Stimulated activated CD4-positive, alpha-beta T cell treated with anti-CD3 and anti-CD28 coated beads, TNF-alpha, amount 100 ng/mL, for 24 hours (primary cell): ENCODE results near the gene HTR6.

Experiments
- DNase-seq, 3 experiments: peaks; one replicate each; pipeline ENCODE4 v3.0.0-alpha.2; 2020; ENCODE audit warnings: low read depth in 3 of 3

The HTR6 gene

DNA sequence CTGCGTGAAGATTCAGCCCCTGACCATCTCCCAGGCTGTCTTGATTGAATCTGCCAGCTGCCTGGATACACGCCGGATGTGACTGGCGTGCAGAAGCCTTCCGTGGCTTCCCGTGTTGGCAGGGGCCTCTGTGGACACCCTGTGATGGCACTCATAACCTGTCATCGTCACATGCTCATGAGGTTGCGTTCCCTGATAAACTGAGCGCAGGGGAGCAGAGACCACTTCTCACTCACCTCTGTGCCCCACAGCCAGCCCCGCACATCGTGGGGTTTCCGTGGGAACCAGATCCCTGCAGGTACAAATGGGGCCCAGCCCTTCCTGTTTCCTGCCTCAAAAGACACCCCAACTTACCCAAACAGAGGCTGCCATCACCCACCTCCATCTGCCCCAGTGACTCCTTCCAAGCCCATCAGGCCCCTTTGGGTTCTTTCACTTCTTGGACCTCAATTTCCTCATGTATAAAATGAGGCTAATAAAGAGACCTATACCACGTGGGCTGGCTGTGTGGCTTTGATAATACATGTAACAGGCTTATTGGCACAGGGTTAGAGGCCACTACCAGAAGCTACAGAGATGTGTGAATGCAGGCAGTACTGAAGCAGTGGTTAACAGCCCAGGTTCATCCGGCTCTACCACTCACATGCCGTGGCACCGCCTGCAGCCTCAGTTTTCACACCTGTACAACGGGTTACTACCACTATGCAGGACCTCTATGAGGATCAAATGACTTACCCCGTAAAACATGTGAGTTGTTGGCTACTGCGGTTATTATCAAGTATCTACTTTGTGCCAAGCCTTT, 23.6 kb downstream of the HTR6 start:
- DNase-seq = no peak

DNA sequence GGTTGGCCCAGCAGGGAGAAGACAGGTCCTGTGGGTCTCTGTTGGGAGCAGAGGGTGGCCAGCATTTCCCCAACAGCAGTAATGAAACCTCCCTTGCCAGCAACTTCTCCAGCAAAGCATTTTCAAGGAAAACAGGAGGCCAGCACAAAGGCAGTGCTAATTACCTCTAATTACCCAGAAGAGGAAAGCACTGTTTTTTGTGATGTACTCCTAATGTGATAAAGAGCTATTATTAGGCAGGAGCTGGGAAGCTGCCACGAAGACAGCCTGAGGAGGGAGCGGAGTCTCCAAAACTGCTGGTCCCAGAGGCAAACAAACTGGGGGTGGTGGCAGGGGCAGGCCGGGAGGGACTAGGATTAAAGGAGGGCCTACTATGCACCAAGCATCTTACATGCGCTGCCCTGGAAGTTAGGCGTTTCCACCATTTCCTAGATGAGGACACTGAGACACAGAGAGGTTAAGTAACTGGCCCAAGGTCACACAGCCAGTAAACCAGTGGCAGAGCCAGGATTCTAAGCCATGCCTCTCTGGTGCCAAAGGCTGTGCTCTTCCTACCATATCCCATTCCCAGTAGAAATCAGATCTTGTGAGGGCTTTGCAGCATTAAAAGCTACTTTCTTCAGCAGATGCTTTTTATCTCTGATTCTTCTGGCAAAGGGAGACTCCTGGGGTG, 24.5 kb downstream of the HTR6 start:
- DNase-seq = no peak

DNA sequence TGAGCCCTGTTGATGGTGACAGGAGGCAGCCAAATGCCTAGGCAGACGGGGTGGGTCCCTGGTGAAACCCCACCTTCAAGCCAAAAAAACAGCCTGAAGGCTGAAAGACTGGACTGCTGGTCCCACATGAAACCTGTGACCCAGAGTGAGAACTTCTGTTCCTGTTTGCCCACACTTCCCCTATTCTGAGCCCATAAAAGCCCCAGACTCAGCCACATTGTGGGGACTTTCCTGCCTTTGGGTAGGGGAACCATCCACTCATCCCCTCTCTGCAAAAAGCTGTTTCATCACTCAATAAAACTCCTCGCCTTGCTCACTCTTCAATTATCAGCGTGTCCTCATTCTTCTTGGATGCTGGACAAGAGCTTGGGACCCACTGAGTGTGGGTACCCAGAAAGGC, 25.2 kb downstream of the HTR6 start:
- DNase-seq = no peak

DNA sequence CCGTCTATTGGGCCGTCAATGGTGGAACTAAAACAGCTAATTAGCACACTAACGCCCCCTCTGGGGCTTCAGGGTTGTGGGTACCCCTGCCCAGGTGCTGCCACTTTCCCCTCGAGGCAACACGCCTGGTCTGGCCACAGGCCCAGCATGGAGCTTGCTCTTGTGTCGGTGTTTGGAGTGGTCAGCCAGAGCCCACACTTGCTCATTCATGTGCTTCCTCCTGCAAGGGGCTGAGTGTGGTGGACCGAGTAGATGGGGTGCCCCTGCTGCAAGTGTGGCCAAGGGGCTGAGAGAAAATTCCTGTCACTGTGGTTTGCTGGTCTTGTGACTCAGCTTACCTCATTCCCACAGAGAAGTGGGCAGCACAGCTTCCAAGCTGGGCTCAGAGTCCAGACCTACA, 25.7 kb downstream of the HTR6 start:
- no peak for DNase-seq

DNA sequence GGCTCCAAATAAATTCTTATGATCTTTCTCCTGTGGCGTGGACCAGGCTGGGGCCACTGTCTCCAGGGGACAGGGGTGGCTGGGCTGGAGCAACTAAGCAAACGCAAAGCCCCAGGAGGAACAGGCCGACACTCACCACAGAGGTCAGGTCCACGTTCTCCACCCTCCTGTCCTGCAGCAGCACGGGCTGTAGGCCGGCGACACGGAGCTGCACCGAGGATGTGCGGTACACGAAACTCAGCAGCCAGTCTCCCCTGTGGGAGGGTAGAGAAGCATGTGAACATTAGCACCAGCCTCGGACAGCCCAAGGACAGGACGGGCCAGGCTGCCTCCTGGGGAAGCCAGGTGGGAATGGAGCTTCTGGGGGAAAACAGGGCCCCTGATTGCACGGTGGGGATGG, 29.6 kb downstream of the HTR6 start:
- no peak for DNase-seq

DNA sequence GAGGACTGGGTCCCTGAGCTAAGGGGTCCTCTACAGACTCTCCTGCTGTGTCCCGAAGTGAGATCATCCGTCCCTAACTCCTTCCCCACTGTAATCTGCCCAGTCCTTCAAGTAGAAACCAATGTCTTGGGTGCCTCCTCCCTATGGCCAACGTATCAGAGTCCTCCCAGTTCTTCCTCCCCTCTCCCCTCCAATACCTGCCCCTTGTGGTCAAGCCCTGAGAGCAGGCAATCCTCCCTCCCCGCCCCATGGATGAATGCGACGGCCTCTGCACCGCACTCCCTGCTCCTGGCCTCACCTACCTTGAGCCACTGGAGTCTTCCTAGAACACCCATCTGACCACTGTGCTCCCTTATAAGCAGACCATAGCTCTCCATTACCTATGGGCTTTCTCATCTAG, 31.1 kb downstream of the HTR6 start:
- DNase-seq = no peak

DNA sequence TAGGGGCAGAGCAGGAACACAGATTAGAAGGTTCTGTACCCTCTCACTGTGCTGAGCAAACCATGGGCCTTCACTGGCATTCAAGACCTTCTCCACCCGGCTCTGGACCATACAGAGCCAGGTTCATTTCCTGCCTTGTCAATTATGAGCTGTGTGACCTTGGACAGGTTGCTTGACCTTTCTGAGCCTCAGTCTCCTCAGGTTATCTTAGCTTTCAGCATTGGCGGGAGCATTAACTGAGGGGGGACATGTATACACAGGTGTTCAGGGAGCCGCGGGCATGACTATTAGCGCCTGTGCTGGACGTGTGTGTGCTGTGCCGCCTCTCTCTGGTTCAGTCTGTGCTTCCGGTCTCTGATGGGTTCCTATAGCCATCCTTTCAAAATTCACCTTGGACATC, 32.1 kb downstream of the HTR6 start:
- DNase-seq = no peak

DNA sequence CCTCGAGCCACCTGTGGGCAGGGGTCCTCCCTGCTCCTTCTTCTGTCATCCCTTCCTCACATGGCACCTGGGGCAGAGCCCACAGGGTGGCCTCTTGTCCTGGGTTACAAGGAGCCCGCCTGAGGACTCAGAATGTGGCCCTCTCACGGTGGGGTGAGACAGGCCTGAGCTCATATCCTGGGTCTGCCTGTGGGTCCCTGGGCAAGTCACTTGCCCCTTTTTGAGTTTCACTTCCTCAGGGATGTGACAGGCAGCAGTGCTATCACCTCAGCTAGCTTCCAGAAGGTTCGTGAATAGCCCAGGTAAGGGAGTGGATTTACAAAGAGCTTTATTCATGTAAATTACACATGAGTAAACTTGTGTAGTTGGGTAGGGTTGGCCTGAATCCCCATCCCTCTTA, 33.5 kb downstream of the HTR6 start:
- no peak for DNase-seq

DNA sequence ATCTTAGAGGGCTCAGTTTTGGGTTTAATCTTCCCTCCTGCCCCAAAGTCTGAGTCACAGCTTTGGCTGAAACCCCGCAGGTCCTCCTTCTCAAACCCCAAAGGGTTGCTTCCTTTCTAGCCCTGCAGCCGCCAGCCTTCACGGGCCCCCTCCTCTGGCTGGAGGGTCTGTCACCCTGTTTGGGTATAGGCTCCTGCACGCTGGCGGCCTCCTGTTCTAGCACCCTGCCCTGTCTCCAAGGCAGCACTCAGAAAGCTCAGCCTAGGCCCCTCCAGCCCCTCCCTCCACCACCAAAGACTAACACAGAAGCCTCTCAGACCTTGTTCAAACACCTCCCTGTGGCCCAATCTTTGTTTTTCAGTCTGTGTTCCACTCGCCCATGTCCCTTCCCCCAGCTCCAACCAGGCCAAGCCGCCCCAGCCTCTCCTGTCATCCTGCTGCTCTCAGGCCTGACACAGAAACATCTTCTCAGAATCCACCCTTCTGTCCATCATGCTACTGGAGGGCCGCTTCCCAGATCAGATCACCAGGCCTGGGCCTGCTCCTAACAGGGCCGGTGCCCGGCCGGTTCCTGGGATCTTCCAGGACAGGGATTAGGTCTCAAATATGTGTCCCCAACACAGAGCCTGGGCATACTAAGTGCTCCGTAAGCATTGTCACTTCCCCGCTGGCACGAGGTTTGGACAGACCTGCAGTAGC, 35.6 kb downstream of the HTR6 start:
- DNase-seq = no peak

DNA sequence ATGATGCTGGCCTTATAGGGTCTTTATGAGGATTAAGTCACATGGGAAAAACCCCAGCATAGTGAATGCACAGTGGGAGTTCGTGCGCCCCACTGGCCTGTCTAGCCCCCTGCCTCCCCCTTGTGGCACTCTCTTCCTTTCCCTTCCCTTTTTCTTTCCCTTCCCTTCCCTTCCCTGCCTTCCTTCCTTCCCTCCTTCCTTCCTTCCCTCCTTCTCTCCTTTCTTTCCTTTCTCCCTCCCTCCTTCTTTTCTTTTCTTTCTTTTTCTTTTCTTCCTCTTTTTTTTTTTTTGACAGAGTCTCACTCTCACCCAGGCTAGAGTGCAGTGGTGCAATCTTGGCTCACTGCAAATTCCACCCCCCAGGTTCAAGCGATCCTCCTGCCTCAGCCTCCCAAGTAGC, 38.6 kb downstream of the HTR6 start:
- DNase-seq = no peak

DNA sequence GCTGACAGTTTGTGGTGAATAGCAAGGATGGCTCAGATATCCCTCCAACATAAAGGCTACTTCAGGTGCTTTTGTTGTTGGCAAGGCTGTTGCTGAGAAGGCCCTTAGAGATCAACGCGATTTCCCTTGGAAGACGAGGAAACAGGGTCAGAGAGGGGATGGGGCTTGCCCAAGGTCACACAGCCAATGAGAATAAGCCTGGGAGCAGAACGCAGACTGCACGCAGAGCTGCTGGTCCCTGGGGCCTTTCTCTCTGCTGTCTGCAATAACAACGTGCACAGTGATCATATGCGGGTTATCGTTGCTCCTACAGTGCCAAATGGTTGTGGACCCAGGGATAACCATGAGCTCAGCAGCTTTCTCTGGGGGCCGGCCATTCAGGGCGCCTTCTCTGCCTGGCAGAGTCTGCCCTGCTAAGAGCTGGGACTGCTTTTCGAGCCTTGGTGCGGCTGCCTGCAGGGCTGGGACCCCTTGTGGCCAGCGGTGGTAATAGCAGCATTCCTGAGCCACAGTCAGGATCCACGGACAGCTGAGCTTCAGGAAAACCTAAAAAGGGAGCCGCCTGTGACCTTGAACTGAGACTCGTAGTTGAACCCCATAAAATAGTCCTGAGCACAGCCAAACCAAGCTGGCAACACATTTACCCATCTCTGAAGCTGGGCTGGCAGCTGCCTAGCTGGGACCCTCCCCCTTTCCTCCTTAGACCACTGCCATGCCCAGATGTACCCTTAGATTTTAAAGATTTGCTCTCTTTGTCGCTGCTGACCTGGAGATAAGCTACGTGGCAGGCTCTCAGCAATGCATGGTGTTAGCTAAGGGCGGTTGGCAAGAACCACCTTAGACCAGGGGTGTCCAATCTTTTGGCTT, 39.8 kb downstream of the HTR6 start:
- peak; percentile 28 to 55 (median 47) for DNase-seq

DNA sequence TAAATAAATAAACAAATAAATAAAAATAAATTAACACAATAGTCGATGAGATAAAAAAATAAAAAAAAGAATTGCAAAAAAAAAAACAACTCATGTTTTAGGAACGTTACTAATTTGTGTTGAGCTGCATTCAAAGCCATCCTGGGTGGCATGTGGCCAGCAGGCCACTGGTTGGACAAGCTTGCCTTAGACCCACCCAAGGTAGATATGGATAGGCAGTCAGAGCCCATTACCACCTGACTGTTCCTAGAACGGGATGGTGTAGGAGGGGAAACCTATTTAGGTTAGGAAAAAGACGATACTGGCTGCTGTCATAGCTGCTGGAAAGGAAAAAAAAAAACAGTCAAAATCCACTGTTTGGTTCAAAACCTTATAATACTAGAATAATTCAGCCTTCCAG, 40.8 kb downstream of the HTR6 start:
- DNase-seq = no peak

DNA sequence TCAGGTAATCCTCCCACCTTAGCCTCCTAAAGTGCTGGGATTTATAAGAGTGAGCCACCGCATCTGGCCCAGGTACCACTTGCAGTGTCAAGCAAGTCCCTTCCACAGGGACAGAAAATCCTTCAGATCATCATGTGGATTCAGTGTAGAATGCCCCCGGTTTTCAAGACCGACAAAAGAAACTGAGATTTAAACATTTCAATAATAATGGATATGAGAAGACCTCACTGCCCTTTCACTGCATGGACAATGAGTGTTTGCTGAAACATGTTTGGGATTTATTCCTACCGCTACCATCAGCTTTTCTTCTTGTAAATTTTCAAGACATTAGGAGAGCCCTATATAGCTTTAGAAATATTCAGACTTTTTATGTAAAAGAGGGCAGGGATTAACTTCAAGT, 41.5 kb downstream of the HTR6 start:
- DNase-seq = no peak

DNA sequence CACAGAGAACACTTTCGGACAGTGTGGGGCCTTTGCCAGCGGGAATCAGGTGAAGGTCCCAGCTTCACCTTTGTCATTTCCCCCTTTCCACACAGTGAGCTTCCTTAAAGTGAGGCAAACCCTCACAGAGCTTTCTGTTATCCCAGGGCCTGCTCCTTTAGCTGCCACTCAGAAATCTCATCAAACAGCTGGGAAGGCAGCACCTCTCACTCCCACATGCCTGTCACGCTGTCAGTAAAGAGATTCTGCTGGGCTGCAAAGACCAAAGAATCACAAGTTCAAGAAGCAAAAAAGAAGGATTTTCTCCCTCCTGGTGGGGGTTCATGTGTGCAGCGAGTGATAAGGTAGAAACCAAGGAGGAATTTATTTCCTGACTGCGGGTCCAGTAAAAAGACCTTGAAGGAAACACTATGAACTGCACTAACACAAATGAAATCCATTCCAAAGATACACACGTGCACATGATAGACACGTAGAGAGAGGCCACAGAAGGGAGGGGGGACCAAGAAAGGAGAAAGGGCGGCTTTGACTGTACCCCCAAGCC, 44.0 kb downstream of the HTR6 start:
- no peak for DNase-seq

DNA sequence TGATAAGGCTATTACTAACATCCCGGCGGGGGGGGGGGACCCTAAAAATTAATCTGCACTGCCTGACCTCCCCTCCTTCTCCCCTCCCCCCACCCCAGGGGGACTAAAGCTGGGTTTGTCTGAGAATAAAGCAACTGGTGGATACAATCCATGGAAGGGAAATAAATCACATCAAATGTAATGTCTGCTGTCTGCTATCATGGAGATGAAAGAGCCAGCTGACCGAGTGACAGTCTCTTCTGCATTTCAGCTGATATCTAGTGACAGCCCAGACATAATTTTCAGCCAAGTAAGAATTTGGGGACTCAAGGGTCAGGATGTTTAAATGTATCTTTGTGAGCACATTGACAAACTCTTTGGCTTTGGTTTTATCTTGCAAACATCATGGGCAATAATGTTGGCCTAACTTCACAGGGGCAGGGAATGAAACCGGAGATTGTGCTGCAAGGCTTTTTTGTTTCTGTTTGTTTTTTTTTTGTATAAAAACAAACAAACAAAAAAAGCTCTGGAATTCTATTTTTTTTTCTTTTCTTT, 44.7 kb downstream of the HTR6 start:
- no peak for DNase-seq

DNA sequence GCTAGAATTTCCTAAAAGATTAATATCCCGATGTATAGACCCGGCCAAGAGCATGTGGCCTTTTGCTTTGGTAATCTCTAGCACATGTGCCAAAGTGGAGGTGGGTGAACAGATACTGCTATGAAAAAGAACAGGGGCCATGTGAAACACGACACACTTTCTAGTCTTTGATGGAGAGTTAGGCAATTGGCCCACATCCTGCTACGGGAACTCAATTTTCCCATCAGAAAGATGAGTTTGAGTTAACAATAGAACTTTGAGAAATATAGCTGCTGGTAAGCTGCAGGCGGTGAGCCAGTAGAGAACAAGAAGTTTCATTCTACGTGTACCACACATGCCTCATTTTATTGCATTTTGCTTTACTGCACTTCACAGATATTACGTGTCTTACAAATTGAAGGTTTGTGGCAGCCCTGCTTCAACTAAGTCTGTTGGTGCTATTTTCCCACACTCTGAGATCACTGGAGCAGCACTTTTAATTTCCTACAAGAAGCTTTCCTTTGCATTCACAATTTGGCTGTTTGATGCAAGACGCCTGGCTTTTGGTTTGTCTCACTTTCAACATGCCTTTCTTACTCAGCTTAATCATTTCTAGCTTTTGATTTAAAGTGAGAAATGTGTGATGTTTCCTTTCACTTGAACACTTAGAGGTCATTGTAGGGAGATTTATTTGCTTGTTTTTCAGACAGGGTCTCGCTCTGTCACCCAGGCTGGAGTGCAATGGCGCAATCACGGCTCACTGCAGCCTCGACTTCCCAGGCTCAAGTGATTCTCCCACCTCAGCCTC, 46.3 kb downstream of the HTR6 start:
- peak in 1 of 3 experiments; percentile 30 for DNase-seq

DNA sequence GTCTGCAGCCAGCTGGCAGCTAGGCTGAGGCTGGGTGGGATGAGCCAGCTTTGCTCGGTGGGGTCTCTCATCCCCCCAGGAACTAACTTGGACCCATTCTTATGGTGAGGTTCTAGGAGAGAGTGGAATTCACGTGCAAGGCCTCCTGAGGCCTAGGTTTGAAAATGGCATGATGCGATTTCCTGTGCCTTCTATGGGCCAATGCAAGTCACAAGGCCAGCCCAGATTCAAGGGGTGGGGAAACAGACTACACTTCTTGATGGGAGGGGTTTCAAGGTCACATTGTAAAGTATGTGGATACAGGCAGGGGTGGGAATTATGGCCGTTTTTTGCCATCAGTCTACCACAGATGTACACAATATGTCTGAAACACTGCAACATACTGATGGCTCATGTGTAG, 48.3 kb downstream of the HTR6 start:
- no peak for DNase-seq

DNA sequence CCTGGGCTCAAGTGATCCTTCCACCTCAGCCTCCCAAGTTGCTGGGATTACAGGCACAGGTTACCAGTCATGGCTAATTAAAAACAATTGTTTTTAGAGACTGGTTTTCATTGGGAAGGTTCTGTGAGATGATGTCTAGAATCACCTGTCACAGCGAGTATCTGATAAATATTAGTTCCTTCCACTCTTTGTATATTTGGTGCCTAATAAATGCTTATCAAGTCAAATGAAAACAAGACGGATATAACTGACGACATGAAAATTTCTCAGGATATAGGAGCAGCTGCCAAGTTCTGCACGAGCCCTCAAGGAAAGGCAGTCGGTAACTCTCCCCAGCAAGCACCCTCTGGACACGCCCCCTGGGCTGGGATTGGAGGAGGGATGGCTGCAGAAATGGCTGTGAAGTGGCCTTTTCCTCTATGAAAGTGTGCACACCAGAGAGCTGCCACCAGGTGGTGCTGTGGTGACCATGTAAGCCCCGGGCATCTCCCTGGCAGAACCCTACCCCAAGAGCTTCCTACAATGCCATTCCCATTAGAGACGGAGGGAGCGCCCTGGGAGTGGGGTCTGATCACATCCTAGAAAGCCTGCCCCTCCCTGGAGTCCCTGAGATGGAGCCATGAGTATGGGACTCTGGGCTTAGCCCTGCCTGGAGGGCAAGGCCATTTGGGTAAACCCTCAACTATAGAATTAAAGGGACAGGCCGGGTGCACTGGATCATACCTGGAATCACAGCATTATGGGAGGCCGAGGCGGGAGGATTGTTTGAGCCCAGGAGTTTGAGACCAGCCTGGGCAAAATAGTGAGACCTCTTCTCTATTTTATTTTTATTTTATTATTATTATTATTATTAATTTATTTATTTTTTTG, 50.9 kb downstream of the HTR6 start:
- peak; percentile 73 to 88 (median 81) for DNase-seq

DNA sequence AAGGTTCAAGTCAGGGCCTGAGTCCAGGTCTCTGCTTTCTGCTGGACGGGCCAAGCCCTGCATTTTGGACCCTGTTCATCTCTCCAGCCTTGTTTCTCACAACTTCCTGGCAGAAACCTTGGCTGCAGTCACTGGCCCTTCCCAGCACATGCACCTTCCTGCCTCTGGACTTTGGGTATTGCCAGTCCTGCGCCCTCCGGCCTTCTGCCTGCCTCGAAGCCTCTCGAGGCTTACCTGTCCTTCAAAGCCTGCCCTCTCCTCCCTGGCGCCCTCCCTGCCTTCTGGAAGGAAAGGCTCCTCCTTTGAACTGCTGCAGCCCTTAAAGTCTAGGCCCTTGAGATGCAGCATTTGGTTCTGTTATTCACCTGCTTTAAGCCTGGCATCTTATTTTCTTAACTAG, 52.8 kb downstream of the HTR6 start:
- DNase-seq = no peak

DNA sequence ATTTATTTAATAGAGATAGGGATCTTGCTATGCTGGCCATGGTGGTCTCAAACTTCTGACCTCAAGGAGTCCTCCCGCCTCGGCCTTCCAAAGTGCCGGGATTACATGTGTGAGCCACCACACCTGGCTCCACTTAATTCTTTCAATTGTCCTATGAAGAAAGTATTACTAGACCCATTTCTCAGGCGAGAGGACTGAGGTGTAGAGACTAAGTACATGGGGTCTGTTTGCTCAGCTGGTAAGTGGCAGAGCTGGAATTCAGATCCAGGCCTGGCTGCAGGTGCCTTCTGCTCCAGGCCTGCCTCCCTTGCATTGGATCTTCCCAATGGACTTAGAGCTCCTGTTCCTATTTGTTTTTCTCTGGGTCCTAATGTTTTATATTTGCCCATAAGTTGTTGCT, 55.5 kb downstream of the HTR6 start:
- DNase-seq = no peak
